SIG-M5 treated with dmso at 0.1 percent for 504 hours (cell line): Measurements from ENCODE around the gene ISCU.

Experiments
- DNase-seq: peaks from one replicate; lab custom pipeline; 2025; ENCODE audit not compliant: unreplicated experiment; lab: John Stamatoyannopoulos, UW

Gene ISCU

DNA sequence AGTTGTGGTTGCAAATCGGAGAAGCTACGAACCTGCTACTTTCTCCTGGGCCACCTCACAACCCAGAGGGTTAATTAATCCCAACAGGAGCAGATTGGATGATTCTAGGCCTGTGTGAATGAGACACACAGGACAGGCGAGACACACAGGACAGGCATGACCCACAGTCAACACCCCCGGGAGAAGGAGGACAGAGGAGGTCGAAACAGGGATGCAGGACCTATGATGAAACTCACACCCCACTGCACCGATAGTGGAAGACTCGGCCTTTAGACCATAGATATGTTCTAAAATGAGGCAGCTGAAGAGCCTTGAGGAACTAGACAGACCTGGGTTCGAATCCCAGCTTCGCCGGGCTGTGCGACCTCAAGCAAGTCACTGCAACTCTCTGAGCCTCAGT is 23.9 kb downstream of the ISCU start:
- no peak for DNase-seq

DNA sequence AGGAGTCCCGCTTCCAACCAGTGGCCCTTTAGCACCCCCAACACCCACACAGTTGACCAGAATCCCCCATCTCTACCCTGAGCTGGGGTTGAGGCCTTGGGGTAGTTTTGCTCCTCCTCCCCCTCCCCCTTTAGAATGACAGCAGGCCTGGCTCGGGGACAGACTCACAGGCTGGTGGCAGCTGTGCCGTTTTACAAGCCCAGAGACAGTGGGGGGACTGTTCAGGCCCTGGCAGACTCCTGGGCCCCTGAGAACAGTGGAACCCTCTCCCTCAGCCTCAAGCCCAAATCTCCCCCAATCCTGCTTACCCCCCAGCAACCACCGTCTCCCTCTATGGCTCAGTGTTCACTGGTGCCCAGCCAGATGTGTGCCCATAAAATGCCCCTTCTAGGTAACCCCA is 25.4 kb downstream of the ISCU start:
- no peak for DNase-seq

DNA sequence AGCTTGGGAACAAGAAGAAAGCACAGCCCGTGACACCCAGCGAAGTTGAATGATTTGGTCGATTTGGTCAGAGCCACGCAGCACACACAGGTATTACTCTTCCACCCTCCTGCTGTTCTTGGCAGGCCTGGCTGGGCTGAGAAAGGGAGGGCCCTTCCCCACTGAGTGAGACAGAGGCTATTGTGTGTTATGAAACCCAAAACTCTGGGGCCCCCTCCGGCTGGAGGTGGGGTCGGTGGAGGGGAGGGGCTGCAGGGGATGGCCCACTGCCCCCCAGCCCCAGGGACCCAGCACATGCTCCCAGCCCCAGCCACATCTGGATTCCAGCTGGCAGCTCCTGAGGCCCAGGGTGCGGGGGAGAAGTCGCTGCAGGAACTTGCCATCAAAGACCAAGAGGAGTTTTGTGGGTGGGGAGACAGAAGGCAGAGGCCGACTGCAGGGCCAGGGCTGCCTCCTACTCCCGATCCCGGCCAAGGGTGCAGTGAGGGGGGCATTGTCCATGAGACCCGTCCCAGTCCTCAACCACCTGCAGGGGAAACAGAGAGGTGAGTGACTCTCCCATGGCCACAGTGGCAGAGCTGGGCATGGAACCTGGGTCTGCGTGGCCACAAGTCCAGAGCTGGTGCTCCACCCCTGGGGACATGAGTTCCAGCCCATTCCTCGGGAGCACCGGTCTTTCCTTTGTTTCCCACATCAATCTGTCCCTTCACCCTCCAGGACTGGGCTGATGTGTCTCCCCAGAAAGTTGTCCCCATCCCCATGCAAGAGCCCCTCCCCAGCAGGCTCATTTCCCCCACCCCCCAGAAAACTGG is 26.8 kb downstream of the ISCU start:
- no peak for DNase-seq

DNA sequence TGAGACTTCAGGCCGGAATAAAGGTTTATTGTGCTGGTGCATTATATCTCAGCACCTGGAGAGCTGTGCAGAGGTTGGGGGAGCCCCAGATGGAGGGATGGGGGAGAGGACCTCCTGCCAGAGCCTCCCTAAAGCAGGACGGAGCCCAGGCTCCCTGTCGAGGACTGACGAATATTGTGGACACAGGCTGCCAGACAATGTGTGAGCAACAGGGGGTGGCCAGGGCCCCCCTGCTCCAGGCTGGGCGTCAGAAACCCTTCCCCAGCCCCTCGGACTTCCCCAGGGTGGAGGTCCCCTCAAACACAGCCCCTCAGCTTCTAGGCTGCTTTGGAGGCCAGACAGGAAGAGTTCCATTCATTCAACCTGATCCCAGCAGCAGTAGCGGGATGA is 27.4 kb downstream of the ISCU start:
- no peak for DNase-seq

DNA sequence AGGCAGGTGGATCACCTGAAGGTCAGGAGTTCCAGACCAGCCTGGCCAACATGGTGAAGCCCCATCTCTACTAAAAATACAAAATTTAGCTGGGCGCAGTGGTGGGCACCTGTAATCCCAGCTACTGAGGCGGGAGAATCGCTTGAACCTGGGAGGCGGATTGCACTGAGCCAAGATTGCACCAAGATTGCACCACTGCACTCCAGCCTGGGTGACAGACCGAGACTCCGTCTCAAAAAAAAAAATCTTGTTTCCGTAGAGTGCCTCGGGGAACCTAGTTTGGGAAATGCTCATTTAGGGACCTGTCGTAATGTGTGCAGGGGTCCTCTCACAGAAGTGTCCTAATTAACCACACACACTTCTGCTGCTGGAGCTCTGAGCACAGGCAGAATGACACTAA is 28.1 kb downstream of the ISCU start:
- peak; percentile 23 for DNase-seq

DNA sequence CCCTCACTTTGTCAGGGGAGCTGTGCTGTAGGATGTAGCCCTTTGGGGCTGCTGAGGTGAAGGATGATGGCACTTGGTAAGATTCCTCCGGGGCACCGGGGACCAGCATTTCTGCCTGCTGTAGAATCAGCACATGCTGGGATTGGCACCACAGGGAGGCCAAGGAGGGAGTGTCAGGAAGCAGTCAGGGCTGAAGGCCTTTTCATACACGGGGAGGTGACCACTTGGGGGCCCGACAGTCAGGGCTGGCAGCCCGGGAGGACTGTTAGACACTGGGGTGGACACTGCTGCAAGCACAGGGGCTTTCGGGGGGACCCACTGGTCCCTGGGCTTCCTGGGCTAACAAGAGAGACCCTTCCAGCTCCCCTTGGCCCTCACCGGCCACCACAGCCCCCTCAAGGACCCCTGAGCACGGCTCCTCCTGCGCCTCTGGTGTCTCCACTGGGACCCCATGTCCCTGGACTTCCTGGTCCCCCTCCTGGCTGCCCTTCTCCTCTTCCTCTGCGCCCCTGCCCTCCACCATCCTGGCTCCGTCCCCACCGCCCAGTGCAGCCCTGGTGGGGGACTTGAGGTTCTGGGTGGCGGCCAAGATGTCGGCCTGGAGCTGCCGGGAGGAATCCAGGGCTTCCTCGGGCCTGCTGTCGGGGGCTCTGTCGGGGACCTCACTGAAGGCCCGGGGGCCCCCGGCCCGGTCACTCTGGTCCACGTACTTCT is 29.0 kb downstream of the ISCU start:
- DNase-seq, result no peak

DNA sequence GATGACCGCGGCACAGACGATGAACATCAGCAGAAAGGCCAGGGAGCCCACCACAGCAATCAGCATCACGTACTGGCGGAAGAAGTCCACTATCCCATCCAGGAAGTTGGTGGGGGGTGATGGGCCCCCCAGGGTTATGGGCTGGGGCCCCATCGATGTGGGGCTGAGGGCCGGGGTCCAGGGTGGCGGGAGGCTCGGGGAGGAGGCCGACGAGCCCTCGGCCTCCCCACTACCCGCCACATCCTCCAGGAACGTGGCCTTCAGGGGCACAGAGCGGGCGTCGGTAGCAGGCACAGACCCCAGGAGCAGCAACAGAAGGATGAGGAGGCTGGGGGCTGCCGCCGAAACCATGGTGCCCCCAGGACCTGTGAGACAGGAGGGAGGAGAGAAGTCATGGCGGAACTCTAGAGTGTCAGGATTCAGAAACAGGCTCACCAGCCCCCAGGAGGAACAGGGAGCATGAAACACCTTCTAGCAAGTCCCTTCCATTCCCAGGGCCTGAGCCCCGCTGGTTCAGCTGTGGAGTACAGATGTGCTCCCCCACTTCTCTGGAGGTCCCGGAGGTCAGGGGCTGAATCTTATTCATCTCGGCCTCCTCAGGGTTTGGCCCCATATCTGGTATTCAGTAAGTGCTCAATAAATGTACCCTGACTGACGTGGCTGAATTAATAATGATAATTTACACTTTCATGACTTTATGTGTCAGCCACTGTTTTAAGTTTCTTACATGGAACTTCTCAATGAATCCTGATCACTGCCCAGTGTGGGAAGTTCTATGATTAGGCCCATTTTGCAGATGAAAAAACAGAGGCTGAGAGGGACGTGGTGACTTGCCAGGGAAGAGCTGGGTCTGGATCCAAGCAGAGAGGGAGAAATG is 29.9 kb downstream of the ISCU start:
- no peak for DNase-seq

DNA sequence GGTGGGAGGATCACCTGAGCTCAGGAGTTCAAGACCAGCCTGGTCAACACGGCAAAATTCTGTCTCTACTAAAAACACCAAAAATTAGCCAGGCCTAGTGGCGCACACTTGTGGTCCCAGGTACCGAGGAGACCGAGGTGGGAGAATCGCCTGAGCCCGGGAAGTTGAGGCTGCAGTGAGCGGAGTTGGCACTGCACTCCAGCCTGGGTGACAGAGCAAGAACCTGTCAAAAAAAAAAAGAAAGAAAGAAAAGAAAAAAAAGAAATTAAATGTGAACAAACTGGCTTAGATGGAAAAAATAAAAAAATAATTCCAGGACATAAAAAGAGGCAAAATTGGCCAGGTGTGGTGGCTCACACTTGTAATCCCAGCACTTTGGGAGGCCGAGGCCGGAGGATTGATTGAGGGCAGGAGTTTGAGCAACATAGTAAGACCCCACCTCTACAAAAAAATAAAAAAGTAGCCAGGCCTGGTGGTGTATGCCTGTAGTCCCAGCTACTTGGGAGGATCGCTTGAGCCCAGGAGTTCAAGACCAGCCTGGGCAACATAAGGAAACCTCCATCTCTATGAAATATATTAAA is 32.0 kb downstream of the ISCU start:
- no peak for DNase-seq

DNA sequence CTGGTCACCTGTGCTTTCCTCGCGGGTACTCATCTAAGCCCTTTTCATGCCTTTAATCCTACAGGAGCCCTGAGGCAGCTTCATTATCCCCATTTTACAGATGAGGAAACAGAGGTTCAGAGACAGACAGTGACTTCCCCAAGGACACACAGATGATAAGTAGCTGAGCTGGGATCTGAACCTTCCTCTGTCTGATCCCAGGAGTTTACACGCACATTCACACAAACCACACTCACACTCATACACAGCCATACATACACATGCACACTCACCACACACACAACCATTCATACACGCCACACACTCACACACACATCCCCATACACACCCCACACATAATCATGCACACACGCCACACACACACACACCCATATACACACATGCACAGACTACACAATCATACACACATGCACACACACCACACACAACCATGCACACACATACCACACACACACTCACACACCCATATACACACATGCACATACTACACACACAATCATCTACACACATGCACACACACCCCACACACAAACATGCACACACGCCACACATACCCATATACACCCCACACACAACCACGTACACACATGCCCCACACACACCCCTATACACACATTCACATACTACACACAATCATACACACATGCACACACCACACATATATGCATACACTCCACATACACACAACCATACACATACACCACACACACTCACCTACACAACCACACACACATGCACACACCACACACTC is 32.7 kb downstream of the ISCU start:
- no peak for DNase-seq

DNA sequence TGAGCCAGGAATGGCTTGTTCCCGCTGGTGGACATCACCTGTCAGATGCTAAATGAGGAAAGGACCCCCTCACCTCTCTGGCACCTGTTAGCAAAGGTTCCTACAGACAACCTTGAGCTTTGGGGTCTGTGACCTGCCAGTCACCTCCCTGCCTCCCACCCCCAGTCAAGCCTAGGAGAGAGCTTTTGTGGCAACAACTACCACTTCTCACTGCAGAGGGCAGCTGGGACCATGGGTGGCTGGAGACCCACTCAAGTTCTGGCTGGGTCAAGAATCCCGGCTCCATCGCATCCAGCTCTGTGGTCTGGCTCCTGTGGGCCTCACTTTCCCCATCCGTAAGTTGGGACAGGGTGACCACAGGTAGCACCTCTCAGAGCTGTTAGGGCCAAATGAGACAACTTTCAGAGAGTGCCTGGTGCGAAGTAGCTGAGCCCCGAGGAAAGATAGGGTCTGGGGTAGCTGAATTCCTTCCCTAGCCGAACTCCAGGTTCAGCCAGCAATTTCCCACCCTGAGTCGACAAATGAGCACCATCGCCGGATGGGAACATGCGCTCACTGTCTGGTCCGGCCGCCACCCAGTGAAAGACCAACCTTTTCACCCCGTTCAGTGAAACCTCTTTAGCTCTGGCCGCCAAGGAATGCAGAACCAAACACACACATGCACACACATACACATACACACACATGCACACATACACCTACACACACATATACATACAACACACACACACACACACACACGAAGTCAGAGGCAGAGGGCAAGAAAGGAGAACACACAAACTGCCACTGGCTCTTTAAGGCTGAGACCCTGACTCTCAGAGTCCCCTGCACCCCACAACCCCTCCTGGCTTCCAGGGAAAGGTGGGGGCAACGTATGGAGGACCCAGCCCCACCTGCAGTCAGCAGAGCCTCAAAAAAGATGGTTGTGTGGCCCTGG is 33.6 kb downstream of the ISCU start:
- DNase-seq, result no peak

DNA sequence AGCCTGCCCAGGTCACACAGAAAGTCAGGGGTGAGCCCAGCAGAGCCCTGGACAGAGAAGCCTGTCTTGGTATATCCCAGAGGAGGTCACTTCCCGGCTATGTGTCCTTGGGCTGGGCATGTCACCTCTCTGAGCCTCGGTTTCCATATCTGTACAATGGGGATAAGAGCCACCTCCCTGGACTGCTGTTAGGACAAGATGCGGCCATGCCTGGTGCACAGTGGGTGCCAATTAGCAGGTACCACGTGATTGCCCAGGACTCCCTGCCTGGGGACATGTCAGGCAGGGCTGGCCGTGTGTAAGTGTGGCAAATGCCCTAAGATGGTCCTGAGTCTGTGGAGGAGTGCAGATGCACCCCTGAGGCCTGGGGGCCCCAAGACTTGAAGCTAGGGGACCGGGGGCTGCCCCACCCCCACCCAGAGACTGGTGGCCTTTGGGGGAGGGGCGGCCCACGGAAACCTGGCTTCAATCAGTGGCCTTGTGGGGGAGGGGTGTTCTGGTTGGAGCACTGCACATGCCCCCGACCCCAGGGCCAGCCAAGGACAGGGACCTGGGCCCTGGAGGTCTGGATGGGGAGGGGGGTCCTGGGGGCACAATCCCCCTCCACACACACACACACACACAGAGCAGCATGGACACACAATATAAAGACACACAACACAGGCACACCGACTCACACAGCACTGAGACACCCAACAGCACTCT is 34.6 kb downstream of the ISCU start:
- DNase-seq, result no peak

DNA sequence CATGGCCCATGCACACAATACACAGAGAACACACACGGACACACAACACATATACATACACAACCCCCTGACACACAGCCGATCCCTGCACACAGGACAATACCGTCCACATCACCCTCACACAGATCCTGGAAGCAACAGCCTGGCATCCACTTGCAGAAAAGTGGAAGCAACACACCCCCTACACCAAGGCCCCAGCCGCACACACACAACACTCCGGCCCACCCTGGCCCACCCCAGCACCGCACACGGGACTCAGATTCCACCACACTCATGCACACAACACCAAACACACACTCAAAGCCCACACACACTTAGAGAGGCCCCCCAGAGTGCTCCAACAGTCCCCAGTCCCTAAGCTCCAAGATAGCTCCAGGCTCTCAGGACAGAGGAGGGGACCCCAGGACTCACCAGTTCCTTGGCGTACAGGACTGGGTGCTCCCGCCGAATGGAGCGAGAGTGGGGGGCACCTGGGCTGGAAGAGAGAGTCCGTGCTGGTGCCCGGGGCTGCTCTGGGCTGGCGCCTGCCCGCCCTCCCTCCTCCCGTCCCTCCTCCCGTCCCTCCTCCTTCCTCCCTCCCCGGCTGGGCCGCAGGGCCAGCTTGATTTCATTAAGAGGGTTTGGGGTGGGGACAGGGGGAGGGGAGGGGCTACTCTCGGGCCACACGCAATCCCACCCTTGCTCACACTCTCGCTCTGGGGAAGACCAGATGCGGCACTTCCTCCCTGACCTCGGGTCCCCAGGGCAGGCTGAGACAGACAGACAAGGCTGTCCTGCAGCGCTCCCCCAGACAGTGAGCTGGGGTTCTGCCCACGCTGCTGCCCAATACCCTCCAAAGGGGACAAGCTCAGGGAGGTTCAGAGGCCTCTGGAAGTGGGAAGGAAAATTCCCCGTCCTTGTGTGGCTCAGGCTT is 35.4 kb downstream of the ISCU start, which contains the start of gene TMEM119:
TSS of gene TMEM119 (minus strand) at position 526 of the 913 bp plus-strand sequence. CDS start 5,701 bp downstream, outside the sequence.
- no peak for DNase-seq

DNA sequence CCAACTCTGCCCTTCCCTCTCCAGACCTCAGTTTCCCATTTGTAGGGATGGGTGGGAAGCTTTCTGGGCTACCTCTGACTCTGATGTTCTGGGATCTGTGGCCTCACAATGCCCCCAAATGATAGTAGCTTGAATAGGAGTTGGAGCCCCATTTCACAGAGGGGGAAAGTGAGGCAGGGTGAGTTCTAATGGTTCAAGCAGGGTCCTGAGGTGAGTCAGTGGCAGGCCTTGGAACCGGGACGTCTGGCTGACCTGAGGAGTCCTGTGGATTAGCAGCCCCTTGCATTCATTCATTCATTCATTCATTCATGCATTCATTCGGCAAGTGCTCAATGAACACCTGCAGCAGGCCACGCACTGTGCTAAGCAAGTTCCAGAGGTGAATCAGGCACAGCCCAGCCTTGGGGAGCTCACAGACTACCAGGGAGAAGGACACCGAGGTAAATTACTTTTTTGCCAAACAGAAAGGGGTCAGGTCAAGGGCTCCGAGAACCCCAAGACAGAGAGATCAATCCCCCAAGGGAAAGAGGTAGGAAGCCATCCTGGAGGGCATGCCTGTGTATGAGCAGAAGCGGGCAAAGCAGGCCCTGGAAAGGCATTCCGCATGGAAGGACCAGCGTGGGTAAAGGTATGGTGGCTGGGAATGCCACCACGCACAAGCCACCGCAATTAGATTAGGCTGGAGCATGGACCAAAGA is 36.3 kb downstream of the ISCU start:
- no peak for DNase-seq

DNA sequence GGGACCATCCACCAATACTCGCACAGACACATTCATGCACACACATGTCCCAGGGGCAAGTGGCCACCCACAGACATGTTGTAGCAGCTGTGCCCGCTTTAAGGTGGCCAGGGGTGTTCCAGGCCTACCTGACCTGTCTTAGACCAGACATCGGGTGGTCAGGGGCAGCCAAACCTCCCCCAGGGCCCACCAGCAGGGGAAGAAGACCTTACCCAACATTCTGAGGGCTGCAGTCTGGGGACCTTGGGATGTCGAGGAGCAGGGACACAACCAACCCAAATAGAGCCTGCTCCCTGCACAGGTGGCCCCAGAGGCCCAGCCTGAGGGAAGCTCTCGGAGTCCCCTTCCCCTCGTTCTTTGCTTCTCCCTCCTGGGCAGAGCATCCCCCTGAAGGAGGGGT is 37.1 kb downstream of the ISCU start:
- no peak for DNase-seq

DNA sequence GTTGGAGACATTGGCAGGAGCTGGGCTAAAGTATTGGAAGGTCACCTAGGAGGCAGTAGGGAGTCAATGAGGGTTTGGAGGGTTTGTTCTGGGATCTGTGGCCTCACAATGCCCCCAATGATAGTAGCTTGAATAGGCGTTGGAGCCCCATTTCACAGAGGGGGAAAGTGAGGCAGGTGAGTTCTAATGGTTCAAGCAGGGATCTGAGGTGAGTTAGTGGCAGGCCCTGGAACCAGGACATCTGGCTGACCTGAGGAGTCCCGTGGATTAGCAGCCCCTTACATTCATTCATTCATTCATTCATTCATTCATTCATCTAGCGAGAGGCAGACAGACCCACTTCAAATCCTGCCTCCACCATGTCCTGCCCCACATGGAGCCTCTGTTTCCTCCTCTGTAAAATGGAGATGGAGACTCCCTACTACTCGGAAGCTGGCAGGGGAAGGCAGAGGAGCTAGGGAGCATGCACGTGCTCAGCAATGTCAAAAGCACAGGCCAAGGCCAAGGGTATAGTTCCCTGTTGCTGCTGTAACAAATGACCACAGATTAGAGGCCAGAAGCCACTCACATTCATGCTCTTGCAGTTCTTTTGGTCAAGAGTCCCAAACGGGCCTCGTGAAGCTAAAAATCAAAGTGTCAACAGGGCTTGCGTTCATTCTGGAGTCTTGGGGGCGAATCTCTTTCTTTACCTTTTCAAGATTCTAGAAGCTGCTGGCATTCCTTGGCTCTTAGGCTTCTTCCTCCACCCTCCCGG is 37.7 kb downstream of the ISCU start:
- no peak for DNase-seq

DNA sequence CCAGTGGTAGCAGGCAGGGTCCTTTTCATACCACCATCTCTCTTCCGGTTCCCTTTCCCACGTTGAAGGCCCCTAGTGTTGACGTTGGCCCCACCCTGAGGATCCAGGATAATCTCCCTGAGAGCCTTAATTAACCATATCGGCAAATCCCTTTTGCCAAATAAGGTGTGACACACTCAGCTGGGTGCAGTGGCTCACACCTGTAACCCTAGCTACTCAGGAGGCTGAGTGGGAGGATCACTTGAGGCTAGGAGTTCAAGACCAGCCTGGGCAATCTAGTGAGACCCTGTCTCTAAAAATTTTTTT is 38.3 kb downstream of the ISCU start:
- no peak for DNase-seq
